Activated CD4-positive, alpha-beta T cell treated with anti-CD3 and anti-CD28 coated beads, Interleukin-10, Interleukin-2, amounts not matched to agents 100 ng/mL and 50 ng/mL, durations not matched to agents 16 hours and 8 hours (primary cell): ENCODE data around the gene USP13.
"Not testable (repeated sequence)": the region's sequence is repeated elsewhere in the genome, so short reads cannot be mapped to it uniquely, and the experiment has no call there.

Source experiments
- DNase-seq: peaks from one replicate; pipeline ENCODE4 v3.0.0-alpha.2; 2020

Gene USP13

DNA sequence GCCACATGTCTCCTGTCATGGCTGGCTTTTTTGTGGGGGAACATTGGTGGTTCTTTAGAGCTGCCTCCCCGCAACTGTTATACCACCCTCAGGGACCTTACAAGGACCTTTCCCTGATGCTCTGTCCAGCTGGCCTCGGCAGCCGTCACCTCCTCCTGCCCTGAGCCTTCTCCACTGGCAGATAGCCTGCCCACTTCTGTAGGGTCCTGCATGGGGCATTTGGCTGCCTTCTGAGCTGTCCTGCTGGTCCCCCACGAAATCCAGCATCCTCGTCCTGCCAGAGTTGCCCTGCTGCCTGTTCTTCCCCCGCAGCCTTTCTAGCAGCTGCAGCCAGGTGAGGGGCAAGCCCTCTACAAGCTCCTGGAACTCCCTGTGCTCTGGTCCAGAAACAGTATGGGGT, 86.2 kb downstream of the USP13 start:
- DNase-seq, result no peak

DNA sequence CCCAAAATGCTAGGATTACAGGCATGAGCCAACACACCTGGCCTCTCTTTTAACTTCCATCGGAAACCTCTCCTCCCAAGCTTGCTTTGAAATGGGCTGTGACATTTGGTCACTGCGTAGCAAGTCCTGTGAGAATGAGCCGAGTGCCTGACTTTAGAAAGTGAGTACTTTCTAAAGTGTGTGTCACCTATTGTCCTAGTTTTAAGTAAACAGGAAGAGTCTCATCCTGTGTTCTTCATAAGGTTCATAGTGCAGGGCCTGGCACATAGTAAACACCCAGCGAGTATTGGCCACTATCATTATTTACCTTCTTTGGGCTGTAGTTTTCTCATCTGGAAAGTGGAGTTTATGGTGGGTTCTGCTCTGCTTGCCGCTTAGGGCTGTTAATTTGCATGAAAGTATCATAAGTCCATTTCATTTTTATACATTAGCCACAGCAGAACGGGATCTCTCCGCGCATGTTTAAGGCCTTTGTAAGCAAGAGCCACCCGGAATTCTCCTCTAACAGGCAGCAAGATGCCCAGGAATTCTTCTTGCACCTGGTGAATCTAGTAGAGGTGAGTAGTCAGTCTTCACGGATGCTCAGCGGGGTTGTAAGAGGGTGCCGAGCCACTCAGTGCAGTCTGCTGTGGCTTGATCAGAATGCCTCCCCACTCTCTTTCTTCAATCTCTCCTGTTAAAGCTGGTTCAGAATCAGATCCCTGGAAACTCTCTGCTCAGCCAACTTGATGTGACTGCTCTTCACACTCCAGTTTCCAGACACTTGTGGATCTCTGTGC, 87.2 kb downstream of the USP13 start:
- no peak for DNase-seq

DNA sequence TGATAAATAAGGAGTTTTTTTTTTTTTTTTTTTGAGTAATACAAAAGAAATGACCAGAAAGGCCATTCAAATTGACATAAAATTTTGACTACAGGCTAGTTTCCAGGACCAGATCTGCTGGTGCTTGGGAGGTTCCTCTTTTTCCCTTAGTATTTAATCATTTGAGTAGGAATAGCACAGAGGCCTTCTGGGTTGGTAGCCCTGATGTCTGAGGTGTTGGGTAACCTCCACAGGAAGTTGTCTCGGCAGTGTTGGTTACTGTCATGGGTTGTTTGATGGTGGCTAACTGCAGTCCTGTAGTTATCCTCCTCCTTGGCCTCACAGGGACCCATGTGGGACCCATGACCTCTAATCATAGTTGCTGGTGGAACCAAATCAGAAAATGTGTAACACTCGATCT, 91.1 kb downstream of the USP13 start:
- DNase-seq, result no peak

DNA sequence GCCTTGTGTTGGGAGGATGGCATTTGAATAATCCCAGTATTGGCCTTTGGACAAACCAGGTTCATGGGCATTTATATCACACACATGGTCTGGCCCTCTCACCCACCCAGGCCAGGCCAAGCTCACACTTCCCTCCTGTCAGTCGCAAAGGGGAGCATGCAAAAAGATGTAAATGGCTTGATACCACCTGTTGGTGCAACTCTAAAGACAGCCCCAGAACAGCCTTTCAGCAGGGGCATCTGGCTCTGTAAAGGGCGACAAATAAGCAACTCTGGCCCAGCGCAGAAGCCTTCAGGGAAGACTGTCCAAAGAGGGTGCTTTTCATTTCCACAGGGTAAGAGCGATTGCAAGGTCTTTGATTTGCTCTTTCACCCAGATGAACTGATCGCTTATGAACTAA, 91.8 kb downstream of the USP13 start:
- DNase-seq, result no peak

DNA sequence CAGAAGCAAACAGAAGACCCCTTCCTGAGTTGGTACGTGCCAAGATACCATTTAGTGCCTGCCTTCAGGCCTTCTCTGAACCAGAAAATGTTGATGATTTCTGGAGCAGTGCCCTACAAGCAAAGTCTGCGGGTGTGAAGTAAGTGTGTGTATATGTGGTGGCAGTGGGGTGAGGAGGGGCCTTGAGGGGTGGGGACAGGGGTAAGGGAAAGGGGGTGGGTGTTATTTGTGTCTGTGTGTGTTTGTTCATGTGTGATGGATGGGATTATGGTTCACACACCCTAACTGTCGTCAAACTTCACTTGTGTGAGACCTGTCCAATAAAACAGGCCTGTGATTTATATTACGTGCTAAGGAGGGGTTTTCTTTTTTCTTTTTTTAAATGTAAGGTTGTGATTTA, 92.2 kb downstream of the USP13 start:
- no peak for DNase-seq

DNA sequence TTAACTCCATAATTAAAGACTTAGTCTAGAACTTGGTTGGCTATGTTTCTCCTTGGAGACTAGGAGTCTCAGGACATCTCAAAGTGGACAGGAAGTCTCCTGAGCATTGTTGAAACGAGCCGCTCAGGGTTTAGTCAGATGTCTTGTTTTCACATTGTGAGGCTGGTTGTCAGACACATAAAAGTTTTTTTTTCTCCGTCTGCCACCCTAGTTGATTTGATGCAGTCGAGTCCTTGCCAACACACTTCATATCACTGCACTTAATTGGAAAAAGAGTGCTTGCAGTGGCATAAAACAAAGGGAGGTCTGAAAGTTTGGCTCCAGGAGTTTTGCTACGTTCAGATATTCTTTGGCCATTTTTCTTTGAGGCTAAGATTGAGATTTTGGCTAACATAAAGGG, 92.9 kb downstream of the USP13 start:
- no peak for DNase-seq

DNA sequence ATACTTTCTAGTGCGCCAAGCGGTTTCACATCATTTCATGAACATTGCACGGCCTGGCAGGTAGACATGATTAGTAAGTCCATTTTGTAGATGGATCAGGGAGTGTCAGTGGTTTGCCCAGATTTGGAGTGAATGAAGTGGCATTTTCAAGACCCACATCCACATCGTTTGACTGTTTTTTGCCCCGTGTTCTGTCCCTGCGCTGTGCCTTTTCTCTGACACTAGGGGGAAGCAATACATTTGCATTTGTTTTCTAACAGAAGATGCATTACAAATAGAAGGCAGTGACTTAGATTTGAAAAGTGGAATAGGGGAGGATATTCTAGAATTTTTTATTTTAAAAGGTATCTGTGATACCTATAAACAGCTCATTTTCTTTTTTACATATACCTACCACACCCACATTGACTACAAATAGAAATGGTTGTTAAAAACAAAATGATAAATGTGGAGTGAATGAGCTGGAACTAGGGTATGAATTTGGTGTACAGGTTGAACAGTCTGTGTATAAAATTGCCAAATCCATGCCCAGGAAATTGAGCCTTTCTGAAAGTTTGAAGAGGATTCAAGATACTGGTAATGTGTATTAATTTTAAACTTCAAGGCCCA, 98.0 kb downstream of the USP13 start:
- DNase-seq, result peak; percentile 38

DNA sequence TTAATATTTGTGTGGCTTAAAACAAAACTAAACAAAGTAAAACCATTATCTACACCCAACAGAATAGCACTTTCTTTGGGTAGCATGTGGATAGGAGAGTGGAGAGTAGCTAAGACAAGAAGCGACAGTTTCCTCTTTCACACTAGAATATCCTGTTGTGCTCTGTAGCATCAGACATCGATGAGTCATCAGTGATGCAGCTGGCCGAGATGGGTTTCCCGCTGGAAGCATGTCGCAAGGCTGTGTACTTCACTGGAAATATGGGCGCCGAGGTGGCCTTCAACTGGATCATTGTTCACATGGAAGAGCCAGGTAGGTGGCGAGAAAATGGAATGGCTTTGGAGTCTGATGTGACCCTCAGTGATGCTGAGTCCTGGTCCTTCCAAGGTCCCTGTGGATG, 108.1 kb downstream of the USP13 start:
- DNase-seq, result no peak

DNA sequence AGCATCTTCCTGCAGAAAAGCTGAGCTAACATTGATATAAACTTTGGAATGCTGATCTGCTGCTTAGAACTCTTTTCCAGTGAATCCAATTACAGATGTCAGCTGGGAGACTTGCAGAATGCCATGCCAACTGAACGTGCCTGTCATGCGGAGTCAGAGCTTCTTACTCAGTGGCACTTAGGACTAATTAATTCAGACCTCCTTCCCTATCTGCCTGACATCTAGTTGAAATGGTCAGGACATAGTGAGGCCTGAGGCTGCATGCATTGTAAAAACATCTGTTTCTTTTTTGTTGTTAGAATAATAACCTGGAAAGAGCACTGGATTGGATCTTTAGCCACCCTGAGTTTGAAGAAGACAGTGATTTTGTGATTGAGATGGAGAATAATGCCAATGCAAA, 112.6 kb downstream of the USP13 start:
- DNase-seq, result no peak

DNA sequence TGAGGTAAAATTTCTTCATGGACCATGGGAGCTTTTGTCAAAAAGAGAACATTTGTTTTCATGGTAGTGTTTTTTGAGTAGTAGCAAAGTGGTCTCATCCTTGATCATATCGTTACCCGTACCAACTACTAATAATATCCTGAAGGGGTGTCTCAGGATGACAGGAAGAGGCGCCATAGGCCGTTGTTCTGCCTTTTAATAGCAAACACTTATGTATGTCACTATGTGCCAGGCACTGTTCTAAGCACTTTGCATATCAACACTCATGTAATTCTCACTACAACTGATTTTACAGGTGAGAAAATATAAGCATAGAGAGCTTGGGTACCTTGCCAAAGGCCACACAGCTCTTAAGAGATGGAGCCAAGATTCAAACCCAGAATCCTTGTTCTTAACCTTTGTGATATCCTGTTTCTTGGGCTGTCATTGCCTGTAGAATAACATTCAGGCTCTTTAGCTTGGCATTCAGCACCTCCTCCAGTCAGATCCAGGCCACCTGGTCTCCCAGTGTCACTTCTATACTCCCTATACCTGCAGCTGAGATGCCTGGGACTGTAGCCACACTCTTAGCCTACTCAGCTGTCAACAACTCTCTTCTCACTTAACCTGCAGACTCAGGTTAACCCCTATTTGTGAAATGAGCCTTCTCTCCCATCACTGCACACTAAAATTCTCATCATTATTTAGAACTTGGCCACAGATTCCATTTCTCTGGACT, 113.7 kb downstream of the USP13 start:
- DNase-seq, result no peak

DNA sequence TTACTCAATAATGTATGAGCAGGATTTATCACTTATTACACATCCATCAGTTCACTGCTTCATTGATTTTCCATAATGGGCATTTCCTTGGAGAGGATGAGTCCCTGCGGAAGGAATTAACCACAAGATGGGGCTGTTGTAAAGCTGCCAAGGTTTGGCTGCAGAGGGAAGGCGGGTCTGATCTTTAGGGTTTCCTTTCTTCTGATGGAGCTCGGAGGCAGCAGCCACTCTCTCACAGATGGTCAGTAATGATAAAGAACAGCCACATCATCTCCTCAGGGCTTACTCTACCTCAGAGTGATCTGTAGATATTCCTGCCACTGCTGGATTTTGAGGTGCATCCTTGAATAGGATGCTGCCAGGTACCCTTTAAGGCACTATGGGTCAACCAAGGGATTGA, 115.2 kb downstream of the USP13 start:
- DNase-seq, result no peak

DNA sequence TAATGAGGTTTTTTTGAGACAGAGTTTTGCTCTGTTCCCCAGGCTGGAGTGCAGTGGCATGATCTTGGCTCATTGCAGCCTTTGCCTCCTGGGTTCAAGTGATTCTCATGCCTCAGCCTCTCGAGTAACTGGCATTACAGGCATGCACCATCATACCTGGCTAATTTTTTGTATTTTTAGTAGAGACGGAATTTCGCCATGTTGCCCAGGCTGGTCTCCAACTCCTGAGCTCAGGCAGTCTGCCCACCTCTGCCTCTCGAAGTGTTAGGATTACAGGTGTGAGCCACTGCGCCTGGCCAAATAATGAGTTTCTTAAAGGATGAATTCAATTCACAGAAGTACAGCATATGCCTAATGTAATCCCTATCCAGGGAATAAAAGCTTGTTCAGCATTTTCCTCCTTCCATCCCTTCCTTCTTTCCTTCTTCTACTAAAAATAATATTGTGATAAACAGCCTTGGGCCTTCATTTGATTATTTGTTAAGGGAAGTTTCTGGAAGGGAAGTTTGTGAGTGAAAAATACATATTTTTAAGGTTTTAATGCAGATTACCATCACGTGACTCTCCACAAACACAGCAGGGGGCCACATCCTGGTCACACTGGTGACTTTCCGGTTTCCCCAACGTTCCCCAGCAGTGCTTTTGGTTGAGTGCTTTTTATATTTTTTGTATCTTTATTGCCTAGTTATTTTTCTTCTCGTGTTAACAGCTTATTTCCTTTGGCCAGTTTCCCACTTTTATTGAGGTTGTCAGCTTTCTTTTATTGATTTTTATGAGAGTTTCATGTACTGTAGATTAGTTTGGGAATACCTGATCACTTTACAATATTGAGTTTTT, 116.8 kb downstream of the USP13 start:
- no peak for DNase-seq

DNA sequence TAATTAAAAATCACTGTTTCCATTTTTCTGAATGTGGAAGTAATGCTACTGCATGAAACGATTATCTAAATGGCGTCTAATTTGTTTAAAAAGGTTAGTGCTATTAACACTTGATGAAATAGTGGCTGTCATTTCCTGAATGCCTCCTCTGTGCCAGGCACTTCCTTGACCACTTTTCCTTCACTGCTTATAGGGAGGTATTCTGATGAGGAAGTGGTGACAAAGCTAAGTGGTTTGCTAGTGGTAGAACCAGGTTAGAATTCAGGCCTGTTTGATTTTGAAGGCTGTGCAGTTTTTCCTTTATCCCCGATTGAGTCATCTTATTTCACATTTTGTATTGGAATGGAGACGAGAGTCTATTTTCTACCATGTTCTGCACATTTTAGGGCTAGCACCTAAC, 119.0 kb downstream of the USP13 start:
- DNase-seq, result no peak

DNA sequence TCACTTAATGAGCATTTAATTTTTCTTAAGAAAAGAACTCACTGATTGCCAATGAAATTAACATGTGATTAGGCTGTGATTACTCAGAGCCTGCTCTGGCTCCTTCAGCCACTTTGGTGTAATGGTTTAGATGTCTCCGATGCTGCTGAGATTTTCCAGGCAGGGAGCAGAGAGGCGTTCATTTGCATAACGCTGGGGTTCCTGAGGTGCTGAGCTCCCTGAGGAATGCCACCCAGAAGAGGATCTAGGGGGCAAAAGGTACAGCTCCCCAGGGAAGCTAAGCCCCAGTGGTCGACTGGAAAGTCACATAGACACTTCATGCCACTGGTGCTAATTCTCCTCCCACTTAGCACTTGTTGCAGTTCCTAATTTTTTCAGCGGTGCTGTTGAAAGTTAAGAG, 119.5 kb downstream of the USP13 start:
- DNase-seq, result no peak

DNA sequence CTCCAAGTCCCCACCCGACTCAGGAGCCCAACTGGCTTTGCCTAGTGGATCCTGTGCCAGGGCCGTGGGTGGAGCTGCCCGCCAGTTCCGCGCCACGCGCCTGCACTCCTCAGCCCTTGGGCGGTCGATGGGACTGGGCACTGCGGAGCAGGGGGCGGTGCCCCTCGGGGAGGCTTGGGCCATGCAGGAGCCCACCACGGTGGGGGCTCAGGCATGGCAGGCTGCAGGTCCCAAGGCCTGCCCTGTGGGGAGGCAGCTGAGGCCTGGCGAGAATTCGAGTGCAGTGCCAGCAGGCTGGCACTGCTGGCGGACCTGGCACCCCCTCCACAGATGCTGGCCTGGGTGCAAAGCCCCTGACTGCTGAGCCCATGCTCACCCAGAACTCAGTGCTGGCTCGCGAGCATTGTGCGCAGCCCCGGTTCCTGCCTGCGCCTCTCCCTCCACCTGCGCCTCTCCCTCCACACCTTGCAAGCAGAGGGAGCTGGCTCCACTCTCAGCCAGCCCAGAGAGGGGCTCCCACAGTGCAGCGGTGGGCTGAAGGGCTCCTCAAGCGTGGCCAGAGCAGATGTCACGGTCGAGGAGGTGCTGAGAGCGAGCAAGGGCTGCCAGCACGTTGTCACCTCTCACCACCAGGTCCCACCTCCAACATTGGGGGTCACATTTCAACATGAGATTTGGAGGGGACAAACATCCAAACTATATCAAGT, 122.7 kb downstream of the USP13 start:
- DNase-seq, result no peak

DNA sequence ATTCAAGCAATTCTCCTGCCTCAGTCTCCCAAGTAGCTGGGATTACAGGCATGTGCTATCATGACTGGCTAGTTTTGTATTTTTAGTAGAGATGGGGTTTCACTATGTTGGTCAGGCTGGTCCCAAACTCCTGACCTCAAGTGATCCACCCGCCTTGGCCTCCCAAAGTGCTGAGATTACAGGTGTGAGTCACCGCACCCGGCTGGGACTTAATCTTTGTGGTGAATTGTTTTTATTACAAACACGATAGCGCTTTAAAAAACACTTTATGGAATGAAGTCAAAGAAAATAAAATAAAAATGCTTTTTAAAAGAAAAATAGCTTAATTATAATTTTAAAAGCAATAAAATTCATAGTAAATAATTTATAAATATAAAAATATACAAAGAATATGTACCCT, 130.0 kb downstream of the USP13 start:
- DNase-seq, result not testable (repeated sequence)

DNA sequence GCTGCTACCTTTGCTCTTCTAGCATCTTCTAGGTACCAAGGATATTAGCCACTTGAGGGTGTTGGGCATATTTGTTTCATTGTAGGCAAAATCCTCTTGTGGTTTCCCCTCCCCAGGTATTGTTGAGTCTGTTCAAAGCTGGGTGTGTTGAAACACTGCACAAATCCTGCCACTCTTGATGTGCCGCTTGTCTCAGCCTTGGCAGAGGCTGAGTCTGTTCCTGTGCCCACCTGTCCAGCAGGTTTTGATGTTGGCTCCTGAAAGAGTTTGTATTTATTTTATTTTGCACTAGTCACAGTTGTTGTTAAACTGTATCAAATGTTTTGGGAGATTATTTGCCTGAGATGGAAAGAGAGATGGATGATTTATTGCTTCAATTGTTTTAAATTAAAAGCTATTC, 136.2 kb downstream of the USP13 start:
- no peak for DNase-seq

DNA sequence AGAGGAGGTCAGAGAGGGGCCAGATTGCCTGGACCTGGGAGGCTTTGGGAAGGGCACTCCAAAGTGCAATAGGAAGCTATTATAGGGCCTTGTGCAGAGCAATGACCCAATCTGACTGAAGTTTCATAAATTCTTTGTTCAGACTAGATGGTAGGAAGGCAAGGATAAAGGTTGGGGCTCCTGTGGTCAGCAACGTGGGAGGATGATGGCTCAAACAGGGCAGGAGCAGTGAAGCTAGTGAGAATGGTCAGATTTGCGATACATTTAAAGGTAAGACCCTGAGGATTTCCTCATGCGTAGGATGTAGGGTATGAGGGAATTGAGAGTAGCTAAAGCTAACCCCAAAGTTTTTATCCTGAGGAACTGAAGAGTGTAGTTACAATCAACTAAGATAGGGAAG, 139.0 kb downstream of the USP13 start:
- DNase-seq, result no peak

DNA sequence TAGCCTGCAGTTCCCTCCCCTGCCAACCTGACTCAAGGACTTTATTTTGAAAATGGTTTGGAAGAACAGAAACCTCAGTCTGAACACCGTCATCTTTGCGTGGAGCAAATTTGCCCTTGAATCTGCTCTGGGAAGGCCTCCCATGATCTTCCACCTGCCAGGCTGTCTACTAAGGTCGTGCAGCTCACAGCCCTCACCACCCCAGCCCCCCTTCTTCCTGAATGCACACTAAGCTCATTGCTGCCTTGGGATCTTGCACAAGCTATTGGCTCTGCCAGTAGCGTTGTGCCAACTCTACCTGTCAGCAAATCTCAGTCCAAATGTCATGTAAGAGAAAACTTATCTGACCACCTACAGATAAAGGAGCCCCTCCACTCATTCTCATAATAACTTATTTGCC, 141.5 kb downstream of the USP13 start:
- DNase-seq, result no peak

DNA sequence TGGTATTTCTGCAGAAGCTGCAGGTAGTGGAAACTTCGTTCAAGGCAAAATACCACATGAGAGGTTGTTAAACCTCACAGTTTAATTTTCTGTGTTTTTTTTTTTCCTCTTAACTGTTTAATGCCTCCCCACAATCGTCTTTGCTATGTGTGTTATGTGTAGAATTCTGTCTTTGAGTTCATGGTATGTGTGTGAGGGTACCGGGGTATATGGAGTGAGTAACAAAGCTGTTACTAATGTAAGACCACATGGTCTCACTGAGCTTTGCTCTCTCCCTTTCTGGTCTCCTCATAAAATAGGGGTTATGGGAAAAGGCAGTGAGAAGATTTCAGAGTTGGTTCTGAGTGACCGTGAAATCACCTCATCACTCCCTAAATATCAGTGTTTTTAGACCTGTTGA, 143.6 kb downstream of the USP13 start:
- DNase-seq, result no peak

DNA sequence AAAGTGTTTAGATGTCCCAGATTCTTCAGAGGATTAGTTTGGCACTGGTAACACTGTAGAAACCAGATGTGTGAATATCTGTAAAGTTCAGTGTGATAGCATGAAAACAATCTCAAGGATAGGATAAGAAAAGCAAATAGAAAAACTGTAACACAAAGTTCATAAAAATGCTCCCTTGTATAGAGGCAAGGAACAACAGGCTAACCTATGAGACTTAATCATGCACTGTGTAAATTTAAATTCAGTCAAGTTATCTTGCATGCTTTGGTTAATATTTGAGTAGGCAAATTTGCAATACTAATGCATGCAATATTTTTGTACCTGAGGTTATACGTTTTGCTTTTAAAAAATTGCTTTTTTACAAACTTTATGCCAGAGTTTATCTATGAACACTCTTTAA, 144.4 kb downstream of the USP13 start:
- DNase-seq, result no peak

DNA sequence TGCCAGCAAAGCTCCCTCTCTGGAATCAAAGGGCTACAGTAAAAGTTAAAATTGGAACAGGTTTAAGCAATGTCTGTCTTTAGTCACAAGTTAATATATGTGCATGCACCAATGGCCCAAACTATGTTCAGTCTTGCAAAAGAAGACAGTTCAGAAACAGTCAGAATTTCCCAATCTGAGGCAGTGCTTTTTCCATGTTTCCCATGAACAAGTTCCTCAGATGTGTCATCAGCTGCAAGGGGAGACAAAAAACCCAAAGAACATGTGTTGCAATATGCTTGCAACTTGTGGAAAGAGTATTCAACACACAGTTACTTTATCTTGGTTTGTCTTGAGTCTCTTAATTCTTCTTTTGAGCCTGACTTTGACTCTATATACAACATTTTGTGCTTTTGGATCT, 148.4 kb downstream of the USP13 start:
- no peak for DNase-seq

DNA sequence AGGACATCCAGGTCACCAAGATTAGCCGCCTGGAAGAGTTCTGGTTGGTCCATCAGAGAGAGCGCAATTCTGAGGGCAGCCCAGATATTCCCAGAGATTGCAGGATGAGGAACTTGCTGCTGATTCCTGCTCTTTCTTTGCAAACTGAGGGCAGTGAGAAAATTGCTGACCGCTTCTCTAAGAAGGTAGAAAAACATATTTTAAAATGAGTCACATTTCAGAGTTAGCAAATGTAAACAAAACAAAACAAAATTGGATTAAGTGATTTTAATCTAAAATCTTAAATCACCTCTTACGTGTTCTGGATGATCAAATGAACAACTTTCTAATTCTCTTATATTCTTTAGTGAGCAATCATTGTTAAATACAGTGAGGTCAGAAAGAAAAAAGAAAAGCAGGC, 149.0 kb downstream of the USP13 start:
- no peak for DNase-seq
